HG03439 (cell line): ENCODE results near the gene HEPHL1.
"Not testable (repeated sequence)": the region's sequence is repeated elsewhere in the genome, so short reads cannot be mapped to it uniquely, and the experiment has no call there.

Experiments
- ATAC-seq: cut with Tn5 transposase; IDR thresholded peaks from one replicate; pipeline ENCODE4 v1.9.1; 2021; ENCODE audit warnings: mild to moderate bottlenecking, moderate library complexity; ENCODE audit not compliant: unreplicated experiment

HEPHL1 gene, protein sequence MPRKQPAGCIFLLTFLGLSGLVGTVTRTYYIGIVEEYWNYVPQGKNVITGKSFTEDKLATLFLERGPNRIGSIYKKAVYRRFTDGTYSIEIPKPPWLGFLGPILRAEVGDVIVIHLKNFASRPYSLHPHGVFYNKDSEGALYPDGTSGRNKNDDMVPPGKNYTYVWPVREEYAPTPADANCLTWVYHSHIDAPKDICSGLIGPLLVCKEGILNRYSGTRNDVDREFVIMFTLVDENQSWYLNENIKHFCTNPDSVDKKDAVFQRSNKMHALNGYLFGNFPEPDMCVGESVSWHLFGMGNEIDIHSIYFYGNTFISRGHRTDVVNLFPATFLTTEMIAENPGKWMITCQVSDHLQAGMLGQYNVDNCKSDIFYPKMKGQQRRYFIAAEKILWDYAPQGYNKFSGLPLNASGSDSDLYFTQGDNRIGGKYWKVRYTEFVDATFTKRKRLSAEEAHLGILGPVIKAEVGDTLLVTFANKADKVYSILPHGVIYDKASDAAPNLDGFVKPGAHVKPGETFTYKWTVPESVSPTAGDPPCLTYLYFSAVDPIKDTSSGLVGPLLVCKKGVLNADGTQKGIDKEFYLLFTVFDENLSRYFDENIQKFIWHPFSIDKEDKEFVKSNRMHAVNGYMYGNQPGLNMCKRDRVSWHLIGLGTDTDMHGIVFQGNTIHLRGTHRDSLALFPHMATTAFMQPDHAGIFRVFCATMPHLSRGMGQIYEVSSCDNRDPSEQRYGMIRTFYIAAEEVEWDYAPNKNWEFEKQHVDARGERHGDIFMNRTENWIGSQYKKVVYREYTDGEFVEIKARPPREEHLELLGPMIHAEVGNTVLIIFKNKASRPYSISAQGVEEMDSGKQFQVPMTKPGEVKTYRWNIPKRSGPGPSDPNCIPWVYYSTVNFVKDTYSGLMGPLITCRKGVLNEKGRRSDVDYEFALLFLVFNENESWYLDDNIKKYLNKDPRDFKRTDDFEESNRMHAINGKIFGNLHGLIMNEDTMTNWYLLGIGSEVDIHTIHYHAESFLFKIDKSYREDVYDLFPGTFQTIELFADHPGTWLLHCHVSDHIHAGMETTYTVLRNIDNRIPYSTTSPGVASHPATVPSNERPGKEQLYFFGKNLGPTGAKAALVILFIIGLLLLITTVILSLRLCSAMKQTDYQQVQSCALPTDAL

DNA sequence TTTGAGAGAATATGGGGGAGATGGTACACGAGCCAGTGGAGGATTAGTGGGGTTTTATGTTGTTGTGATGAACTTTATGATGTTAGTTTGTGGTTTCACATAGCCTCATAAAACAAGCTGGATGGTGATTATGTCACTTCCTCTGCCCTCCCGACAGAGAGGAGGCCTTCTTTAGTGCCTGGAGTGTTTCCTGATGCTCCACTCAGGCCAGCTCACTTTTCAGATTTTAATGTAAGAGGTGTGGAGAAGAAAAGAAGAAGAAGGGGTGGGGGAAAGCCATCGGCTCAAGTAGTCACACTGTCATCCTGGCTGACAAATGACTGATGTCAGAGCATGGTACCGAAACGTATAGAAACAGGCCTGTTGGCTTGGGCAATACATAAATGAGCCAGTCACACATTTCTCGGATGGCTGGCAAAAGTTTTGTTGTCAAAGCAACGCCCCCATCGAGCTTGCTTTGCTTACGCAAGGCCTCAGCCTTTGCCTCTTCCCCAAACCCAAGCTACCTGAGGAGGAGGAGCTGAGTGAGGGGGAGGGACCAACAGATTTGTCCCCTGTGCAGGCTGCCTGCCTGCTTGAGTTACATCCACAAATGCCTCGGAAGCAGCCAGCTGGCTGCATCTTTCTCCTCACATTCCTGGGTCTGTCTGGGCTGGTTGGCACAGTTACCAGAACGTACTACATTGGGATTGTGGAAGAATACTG is at the start of gene HEPHL1:
Gene HEPHL1 (plus strand): TSS at position 578 of the 705 bp plus-strand sequence. CDS start 15 bp downstream, at position 593.
- no peak for ATAC-seq

DNA sequence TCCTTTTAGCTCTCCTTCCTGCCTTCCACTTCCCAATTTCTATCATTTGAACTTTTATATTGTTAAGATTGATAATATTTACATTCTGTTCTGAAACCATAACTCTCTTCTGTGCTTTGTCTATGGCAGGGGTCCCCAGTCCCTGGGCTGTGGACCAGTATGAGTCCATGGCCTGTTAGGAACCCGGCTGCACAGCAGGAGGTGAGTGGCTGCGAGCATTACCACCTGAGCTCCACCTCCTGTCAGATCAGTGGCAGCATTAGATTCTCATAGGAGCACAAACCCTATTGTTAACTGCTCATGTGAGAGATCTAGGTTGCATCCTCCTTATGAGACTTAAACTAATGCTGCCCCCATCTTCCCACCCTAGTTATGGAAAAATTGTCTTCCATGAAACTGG is 48.4 kb upstream of the HEPHL1 start:
- no peak for ATAC-seq

DNA sequence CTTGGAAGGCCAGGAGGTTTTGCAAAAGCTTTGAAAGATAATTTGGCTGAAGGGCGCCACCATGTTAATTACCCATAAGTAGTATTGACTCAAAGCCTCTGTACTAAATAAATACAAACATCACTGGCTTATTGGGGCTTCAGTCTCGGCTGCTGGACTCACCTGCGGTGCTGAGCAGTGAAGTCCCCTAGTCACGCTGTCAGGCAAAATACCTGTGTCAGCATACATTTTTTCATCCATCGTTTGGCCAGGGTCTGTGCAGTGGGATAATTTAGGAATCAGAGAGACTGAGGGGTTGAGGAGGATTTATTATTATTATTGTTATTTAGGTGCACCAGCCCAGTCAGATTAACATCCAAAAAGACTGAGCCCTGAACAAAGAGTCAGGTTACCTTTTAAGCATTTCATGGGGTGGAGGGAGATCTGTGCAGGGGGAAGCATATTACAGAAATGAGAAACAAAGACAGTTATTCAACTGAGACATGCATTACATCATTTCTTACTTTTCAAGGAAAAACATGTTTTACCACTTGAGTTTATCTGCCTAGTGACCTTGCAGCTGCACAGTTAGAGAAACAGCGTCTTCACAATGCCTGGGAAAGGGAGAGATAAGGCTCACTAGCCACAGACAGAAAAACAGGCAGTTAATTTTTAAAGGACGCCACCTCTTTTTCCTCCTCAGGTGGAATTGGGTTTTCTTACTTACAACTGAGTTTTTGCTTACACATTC is 47.7 kb upstream of the HEPHL1 start:
- not testable (repeated sequence) for ATAC-seq

DNA sequence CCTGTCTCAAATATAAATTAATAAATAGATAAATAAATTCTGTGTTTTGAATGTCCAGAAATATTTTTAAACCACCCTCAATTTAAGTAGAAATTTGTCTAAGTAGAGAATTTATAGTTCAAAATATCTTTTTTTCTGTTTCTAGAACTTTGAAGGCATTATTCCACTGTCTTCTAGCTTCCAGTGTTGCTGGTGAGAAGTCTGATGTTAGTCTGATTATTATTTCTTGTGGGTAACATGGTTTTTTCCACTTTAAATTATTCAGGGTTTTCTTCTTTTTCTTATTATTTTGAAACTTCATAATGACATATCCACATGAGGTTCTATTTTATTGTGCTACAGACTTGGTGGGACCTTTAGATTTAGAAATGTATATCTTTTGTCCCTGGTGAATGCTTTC is 46.4 kb upstream of the HEPHL1 start:
- no peak for ATAC-seq

DNA sequence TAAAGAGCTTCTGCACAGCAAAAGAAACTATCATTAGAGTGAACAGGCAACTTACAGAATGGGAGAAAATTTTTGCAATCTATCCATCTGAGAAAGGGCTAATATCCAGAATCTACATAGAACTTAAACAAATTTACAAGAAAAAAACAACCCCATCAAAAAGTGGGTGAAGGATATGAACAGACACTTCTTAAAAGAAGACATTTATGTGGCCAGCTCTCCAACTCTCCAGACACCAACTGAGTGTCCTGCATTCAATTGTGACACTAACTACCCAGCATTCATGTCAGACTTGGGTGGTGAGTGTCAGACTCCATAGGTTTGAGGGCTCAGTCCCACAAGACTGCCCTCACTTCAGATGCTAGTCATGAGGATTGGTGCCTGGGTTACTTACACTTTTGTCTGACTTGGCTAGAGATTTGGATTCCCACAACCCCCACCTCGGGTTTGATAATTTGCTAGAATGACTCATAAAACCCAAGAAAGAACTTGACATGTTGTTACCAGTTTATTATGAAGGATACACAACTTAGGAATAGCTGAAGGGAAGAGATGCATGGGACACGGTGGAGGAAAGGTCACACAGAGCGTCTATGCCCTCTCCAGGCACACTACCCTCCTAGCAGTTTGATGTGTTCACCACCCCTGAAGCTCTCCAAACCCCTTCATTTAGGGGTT is 44.4 kb upstream of the HEPHL1 start:
- not testable (repeated sequence) for ATAC-seq

DNA sequence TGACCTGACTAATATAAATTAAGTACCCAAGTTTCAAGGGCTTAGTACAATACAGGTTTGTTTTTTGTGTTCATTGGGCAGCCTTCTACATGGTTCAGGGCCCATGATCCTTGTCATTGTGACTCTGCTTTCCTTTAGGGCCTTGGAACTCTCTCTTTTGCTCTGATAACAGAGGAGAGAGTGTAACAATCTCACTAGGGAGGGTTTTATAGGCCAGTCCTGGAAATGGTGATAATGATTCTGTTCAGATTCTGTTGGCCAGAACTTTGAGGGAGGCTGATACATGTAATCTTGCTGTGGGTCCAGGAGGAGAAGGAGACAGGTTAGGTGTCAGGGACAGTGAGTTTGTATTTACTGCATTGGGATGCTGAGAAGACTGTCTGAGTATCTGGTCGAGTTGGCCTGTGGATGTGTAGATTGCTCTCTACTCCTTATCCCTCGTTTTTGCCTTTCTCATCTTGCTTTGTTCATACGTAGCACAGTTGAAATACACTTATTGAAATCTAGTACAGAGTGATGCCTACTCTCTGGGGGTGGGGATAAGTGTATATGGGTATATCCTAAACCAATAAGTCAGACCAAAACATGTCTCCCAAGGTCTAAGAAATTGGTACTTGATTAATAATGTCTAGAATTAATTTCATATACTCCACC is 37.5 kb upstream of the HEPHL1 start:
- no peak for ATAC-seq

DNA sequence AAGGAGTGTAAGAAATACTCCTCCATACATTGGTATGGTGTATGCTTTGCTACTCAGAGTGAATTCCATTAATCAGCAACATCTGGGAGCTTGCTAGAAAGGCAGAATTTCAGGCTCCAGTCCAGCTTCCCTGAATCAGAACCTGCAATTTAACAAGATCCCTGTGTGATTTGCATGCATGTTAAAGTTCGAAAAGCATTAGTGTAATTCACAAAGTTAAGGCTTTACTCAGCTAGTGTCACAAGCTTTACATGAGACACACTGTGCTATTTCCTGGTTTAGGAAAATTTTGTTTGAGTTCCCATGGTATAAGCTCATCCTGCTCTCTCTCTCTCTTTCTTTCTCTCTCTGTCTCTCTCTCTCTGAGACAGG is 37.0 kb upstream of the HEPHL1 start:
- ATAC-seq: no peak

DNA sequence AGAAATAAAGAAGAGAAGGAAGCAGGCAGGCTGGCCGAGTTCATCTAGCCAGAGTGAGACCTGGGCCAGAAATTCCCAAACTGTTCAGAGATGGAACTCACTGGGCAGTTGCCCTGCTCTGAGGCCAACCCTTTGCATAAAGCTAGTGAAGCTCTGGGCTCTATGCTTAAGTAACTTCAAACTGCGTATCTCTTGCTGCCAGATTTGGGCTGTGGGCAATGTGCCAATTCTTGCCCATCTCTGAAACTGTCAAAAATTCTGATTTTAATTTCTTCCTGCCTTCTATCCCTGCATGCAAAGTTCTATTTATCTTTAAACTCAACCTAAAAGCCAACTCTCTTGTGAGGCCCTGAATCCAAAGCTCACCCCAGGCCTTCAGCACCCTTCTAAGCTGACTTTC is 36.2 kb upstream of the HEPHL1 start:
- ATAC-seq: no peak

DNA sequence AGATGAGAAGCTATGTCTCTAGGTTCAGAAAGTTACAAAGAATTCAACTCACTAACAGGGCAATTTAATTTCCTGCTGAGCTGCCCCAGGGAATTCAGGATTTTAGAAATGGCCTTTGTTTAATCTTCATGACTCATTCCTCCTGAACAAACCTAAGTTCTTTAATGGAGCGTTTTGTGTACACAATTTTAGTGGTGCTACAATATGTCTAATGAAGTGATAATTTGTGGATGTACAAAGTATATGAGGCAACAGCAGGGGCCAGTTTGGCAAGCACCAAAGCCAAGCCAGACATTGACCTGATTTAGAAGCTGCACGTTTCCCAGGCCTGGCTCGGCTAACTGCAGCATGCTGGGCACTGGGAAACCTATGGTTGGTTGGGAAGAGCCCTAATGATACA is 34.4 kb upstream of the HEPHL1 start:
- ATAC-seq: no peak

DNA sequence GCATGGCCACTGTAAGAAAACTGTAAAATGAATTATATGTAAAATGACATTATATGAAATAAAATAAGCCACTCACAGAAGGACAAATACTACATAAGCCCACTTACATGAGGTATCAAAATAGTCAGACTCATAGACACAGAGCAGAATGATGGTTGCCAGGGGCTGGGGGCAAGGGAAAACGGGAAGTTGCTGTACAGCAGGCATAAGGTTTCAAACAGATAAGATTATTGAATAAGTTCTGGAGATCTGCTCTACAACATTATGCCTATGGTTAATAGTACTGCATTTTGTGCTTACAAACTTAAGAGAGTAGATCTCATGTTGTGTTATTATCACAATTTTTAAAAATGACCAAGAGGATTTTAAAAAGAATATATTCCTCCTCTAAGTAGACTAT is 32.7 kb upstream of the HEPHL1 start:
- no peak for ATAC-seq

DNA sequence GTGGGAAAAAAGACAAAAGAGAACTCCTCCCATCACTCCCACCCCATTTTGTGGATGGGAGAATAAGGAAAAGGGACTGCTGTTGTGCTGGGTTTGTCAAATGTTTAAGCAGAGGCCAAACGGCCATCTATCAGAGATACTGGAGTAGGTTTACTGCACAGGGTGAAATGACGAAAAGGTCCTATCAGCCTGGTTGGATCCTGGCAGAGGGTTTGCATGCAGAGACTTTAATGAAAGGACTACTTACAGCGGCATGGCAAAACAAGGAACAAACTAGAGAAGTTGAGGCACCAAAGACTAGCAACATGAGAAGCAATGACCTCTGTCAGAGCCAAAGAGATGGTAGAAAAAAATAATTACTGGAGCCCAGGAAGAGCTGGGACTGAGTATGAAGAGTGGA is 32.2 kb upstream of the HEPHL1 start:
- no peak for ATAC-seq

DNA sequence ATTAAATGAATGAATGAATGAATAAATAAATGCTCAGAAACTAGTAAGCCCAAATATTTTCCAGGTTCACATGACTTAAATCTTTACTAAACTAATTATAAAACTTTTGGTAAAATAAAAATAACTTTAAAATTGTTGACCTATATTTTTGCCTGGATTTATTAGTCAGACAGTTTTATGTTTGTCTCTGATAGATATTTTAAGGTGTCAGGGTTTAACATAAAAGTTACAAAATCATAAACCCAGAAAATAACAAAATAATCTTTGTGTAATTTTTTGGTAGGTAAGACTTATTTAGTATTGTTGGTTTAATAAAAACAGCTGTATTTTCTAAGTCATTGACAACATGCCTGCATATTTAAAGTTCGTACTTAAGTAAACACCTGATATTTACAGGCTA is 27.4 kb upstream of the HEPHL1 start:
- no peak for ATAC-seq

DNA sequence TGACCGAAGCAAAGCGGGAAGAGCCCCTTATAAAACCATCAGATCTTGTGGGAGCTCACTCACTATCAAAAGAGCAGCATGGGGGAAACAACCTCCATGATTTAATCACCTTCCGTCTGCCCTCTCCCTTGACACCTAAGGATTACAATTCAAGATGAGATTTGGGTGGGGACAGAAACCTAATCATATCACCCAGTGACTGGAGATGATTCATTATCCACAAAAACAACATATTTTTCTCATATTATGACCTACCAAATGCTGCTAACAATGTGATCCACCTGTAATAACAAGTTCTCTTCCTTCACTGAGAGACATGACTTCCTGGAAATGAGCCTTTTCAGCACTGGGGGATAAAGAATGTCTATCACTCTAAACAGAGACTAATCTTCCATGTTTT is 23.4 kb upstream of the HEPHL1 start:
- ATAC-seq: no peak

DNA sequence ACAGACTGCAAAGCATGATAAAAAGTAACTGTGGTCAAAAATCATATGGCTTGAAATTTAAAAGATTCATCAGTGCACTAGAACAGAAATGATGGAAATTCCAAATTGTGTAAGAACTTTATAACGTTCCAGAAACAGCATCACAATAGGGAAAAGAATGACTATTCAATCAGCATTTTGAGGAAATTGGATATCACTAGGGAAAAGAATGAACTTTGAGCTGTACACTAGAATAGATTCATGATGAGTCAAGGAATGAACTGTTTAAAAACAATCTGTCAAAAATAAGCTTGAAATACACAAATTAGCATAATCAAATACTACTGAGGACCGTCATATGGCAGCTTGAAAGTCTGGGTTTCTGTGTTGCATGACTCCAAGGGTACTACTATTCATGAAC is 20.5 kb upstream of the HEPHL1 start:
- no peak for ATAC-seq

DNA sequence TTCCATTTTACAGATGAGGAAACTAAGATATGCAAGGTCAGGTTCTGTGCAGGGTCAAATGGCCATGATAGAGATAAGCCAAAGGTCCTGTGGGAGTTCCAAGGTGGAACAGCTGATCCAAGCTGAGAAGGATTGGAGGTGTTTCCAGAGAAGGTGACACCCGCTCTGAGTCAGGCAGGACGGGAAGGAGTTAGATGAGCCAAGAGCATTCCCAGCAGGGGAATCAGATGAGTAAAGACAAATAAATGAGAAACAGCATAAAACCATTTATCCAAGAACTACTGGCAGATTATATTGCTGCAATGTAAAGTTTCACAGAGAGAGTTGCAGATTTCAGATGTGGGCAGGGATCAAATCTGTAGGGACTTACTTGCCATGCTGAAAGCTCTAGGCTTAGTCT is 18.9 kb upstream of the HEPHL1 start:
- no peak for ATAC-seq

DNA sequence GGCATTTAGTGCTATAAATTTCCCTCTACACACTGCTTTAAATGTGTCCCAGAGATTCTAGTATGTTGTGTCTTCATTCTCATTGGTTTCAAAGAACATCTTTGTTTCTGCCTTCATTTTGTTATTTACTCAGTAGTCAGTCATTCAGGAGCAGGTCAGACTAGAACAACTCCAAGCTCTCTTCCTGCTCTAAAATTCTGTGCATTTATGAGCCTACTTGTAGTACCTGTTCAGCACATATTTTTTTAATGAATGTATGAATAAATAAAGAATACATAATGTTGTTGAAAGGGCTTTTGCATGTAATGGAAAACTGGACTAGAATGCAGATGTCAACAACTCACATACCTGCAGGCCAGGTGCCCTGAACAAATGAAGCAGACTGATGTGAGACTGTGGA is 13.7 kb upstream of the HEPHL1 start:
- no peak for ATAC-seq

DNA sequence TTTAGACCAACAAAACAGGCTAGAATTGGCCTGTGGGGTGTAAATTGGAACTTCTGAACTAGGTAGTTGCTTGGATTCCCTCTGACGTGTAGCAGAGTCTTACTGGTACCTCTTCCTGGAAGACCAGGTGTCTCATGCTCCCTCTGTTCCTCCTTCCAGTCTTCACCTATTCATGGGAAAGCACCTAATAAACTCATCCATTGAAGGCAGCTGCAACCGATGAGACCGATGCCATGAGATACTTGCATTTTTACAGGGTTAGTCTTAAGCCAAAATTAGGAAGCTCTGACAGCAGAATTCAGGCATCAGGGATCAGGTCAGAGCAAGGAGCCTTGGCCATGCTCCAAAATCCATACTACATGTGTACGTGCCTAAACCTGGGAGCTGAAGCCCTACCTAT is 13.2 kb upstream of the HEPHL1 start:
- no peak for ATAC-seq

DNA sequence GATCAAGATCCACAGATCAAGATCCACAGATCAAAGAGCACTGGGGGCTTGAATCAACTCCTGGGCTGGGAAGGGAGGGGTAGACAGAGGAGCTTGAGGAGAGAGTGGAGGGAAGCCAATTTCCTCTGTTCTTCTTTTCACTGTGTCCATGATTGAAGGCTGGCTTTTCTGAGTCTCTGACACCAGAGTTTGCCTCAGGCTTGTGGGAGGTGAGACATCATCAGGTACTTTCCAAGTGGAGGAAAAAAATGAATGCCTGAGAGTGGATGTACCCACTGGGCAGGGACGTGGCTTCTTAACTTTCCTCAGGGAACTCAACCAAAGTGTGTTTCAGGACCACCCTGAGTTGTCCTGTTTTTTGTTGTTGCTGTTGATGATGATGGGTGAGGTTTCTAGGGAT is 11.0 kb upstream of the HEPHL1 start:
- ATAC-seq: no peak

DNA sequence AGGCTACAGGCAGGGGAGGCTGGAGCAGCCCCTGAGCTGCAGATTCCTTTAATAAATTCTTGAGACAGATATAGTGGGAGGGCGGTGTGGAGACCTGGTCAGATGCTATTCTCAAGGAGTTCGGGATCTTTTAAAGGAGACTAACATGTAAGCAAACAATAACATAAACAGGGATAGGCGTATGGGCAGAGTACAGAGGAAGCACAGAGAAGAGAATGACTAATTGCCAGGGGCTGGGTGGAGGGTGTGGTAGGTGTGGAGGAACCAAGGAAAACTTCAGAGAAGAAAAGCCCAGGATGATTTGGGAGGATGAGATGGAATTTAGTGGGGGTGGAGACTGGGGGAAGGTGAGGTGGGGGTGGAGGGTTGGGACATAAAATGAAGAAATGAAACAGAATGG is 9.7 kb upstream of the HEPHL1 start:
- no peak for ATAC-seq
